Measurements from ENCODE around the gene AGA.

The AGA gene

GRCh38 chr4:177460460-177460859, 18.2 kb upstream of the AGA start:
- Mint-ChIP-seq H3K27me3 (no peaks in the 10 kb centered on the region), H3K4me3 (no peak overlapping the region), H3K27ac (no peak overlapping the region), H3K36me3 (peaks cover 7% of the 10 kb centered on the region), H3K4me1 (no peaks in the 10 kb centered on the region), H3K9me3 (no peaks in the 10 kb centered on the region)

GRCh38 chr4:177455561-177455970, 13.3 kb upstream of the AGA start:
- H3K27ac Mint-ChIP-seq, result no peak overlapping the region
- peaks cover 7% of the 10 kb centered on the region for H3K36me3 Mint-ChIP-seq
- H3K27me3 Mint-ChIP-seq, result no peaks in the 10 kb centered on the region
- H3K9me3 Mint-ChIP-seq, result no peaks in the 10 kb centered on the region
- no peak overlapping the region for H3K4me3 Mint-ChIP-seq
- H3K4me1 Mint-ChIP-seq, result no peaks in the 10 kb centered on the region

GRCh38 chr4:177453116-177453515, 10.9 kb upstream of the AGA start:
- H3K9me3 Mint-ChIP-seq, result no peaks in the 10 kb centered on the region

GRCh38 chr4:177451108-177451500, 8.9 kb upstream of the AGA start:
- no peaks in the 10 kb centered on the region for H3K9me3 Mint-ChIP-seq

More at GRCh38 chr4:177453116-177453515, 10.9 kb upstream of the AGA start:
- no peaks in the 10 kb centered on the region for H3K27me3 Mint-ChIP-seq
- H3K36me3 Mint-ChIP-seq, result peaks cover 7% of the 10 kb centered on the region
- H3K4me3 Mint-ChIP-seq, result no peak overlapping the region
- no peaks in the 10 kb centered on the region for H3K4me1 Mint-ChIP-seq
- no peak overlapping the region for H3K27ac Mint-ChIP-seq

GRCh38 chr4:177450426-177451107, 8.3 kb upstream of the AGA start:
- Mint-ChIP-seq H3K9me3 (no peaks in the 10 kb centered on the region), H3K27me3 (no peaks in the 10 kb centered on the region), H3K4me1 (peaks cover 11% of the 10 kb centered on the region), H3K36me3 (peaks cover 5% of the 10 kb centered on the region), H3K4me3 (no peak overlapping the region), H3K27ac (no peak overlapping the region)

More at GRCh38 chr4:177451108-177451500, 8.9 kb upstream of the AGA start:
- Mint-ChIP-seq H3K36me3 (peaks cover 5% of the 10 kb centered on the region), H3K4me3 (no peak overlapping the region), H3K27me3 (no peaks in the 10 kb centered on the region), H3K27ac (no peak overlapping the region), H3K4me1 (peaks cover 10% of the 10 kb centered on the region)

- Mint-ChIP-seq H3K4me3 (no peak overlapping the region), H3K4me1 (peaks cover 14% of the 10 kb centered on the region), H3K9me3 (no peaks in the 10 kb centered on the region), H3K36me3 (peaks cover 3% of the 10 kb centered on the region), H3K27ac (no peak overlapping the region), H3K27me3 (no peaks in the 10 kb centered on the region)
Observed at GRCh38 chr4:177448850-177449249, 6.6 kb upstream of the AGA start.

GRCh38 chr4:177447417-177448004, 5.3 kb upstream of the AGA start:
- no peaks in the 10 kb centered on the region for H3K27me3 Mint-ChIP-seq
- H3K4me3 Mint-ChIP-seq, result no peak overlapping the region
- no peak overlapping the region for H3K27ac Mint-ChIP-seq
- no peaks in the 10 kb centered on the region for H3K9me3 Mint-ChIP-seq
- H3K4me1 Mint-ChIP-seq, result peaks cover 21% of the 10 kb centered on the region
- H3K36me3 Mint-ChIP-seq, result no peaks in the 10 kb centered on the region

GRCh38 chr4:177446586-177446985, 4.3 kb upstream of the AGA start:
- Mint-ChIP-seq H3K4me3 (no peak overlapping the region), H3K36me3 (no peaks in the 10 kb centered on the region), H3K27ac (no peak overlapping the region), H3K27me3 (no peaks in the 10 kb centered on the region), H3K4me1 (peaks cover 23% of the 10 kb centered on the region), H3K9me3 (no peaks in the 10 kb centered on the region)

- Mint-ChIP-seq H3K4me1 (peaks cover 38% of the 10 kb centered on the region), H3K4me3 (no peak overlapping the region), H3K27ac (no peak overlapping the region)
Observed at GRCh38 chr4:177444911-177445736, 2.9 kb upstream of the AGA start.

GRCh38 chr4:177441061-177441802, 1.0 kb downstream of the AGA start:
- Mint-ChIP-seq H3K36me3 (peaks cover 7% of the 10 kb centered on the region), H3K4me3 (peak overlapping the region; percentile 96), H3K27me3 (no peaks in the 10 kb centered on the region), H3K9me3 (no peaks in the 10 kb centered on the region), H3K27ac (peak overlapping the region; percentile 99), H3K4me1 (peaks cover 36% of the 10 kb centered on the region)

More at GRCh38 chr4:177444911-177445736, 2.9 kb upstream of the AGA start:
- no peaks in the 10 kb centered on the region for H3K9me3 Mint-ChIP-seq
- H3K36me3 Mint-ChIP-seq, result no peaks in the 10 kb centered on the region
- H3K27me3 Mint-ChIP-seq, result no peaks in the 10 kb centered on the region

GRCh38 chr4:177436456-177436855, 5.8 kb downstream of the AGA start:
- no peaks in the 10 kb centered on the region for H3K27me3 Mint-ChIP-seq
- peaks cover 18% of the 10 kb centered on the region for H3K36me3 Mint-ChIP-seq
- peaks cover 25% of the 10 kb centered on the region for H3K4me1 Mint-ChIP-seq
- H3K9me3 Mint-ChIP-seq, result no peaks in the 10 kb centered on the region
- no peak overlapping the region for H3K27ac Mint-ChIP-seq
- no peak overlapping the region for H3K4me3 Mint-ChIP-seq

GRCh38 chr4:177434667-177435066, 7.6 kb downstream of the AGA start:
- Mint-ChIP-seq H3K9me3 (no peaks in the 10 kb centered on the region), H3K27ac (no peak overlapping the region), H3K27me3 (no peaks in the 10 kb centered on the region), H3K36me3 (peaks cover 20% of the 10 kb centered on the region), H3K4me3 (no peak overlapping the region), H3K4me1 (peaks cover 7% of the 10 kb centered on the region)

GRCh38 chr4:177427192-177427591, 15.0 kb downstream of the AGA start:
- Mint-ChIP-seq H3K36me3 (peaks cover 3% of the 10 kb centered on the region), H3K27me3 (no peaks in the 10 kb centered on the region), H3K4me3 (no peak overlapping the region), H3K9me3 (no peaks in the 10 kb centered on the region), H3K27ac (no peak overlapping the region), H3K4me1 (no peaks in the 10 kb centered on the region)

GRCh38 chr4:177419434-177419833, 22.8 kb downstream of the AGA start:
- Mint-ChIP-seq H3K9me3 (peaks cover 11% of the 10 kb centered on the region), H3K4me3 (no peak overlapping the region), H3K27ac (no peak overlapping the region), H3K4me1 (no peaks in the 10 kb centered on the region), H3K27me3 (no peaks in the 10 kb centered on the region), H3K36me3 (peaks cover 7% of the 10 kb centered on the region)

- Mint-ChIP-seq H3K36me3 (no peaks in the 10 kb centered on the region), H3K4me1 (no peaks in the 10 kb centered on the region), H3K27ac (no peak overlapping the region), H3K27me3 (no peaks in the 10 kb centered on the region), H3K9me3 (no peaks in the 10 kb centered on the region), H3K4me3 (no peak overlapping the region)
Observed at GRCh38 chr4:177413656-177414055, 28.6 kb downstream of the AGA start.

All from activated naive CD4-positive, alpha-beta T cell treated with anti-CD3 and anti-CD28 coated beads, Interleukin-2, amount 50 U/mL, for 24 hours (primary cell).